ENCODE measurements around the gene CLDN9. TPM values are rescaled to one million over a fixed set of nuclear protein-coding genes. Genes with fewer than 3 reads are reported as not detected.

Gene CLDN9
- total and polyA plus RNA-seq, 9 of the 15 experiments (the other 6 are each of a cell fraction or from before 2014, with no cell fraction given) = 0.12 to 0.44 (median 0.22) TPM; not detected in 4

DNA sequence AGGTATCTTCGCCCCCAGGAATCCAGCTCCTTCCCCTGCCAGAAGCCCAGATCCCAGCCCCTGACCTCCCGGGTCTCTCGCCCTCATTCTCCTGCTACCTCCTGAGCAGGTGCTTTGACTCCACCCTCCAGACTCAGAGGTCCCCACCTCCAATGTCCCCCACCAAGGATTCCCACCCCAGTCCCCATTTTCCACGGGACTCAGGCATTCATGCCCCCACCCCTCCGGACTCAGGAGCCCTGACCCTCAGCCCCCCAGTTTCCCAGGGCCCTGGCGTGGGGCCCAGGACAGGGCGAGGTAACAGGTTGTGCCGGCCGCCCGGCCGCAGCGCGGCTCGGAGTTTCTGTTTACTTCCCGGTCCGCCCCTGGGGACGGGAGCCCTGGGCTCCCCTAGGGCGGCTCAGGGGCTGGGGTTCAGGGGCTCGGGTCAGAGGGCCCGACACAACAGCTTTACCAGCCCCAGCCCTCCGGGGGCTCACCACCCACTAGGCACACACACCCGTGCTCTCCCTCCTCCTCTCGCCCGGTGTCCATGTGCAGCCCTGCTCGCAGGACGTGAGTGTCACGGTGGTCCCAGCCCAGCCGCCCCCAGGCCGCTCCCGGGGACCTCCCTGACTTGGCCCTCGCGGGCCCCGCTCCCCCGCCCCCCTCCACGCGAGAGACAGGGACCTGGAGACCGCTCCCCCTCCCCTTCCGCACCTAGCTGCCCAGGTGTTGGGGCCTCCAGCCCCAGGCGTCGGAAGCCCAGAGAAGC, 23.4 kb downstream of the CLDN9 start:
- Histone ChIP-seq H3K4me2 (ENCODE audit: insufficient read depth, low read length) (no peak overlapping the region), H3K4me1 (replicated peaks in 1 of 2; ENCODE audit: control insufficient read depth in 2 of 2, insufficient read depth in 2 of 2, low read length in 2 of 2) (peaks cover 0 to 21% of the 10 kb centered on the region in 2 experiments; a peak in 4 of 5 replicates), H3K36me3 (ENCODE audit: control insufficient read depth, insufficient read depth, low read length) (no peaks in the 10 kb centered on the region), H3K27me3 (ENCODE audit: control insufficient read depth in 2 of 2, insufficient read depth in 2 of 2, low read length in 2 of 2) (peaks cover 56 to 78% of the 10 kb centered on the region in 2 experiments), H3K79me2 (ENCODE audit: control insufficient read depth, insufficient read depth, low read length) (no peaks in the 10 kb centered on the region), H4K20me1 (replicated peaks; ENCODE audit: control insufficient read depth, insufficient read depth, low read length) (peaks cover 11% of the 10 kb centered on the region), H2AFZ (ENCODE audit: low read depth, low read length) (no peak overlapping the region), H3K9me3 (replicated peaks; ENCODE audit: control insufficient read depth, insufficient read depth, low read depth, low read length) (no peaks in the 10 kb centered on the region), H3K27ac (ENCODE audit: extremely low read depth, low read depth, low read length) (no peak overlapping the region), H3K9ac (ENCODE audit: insufficient read depth in 1 of 2, low read depth in 2 of 2, low read length in 2 of 2) (peak overlapping the region in 1 of 2 experiments; percentile 71; a peak in 2 of 4 replicates), H3K4me3 (no peak overlapping the region), H3K9me1 (ENCODE audit: control insufficient read depth, insufficient read depth, low read length) (no peaks in the 10 kb centered on the region)
- POLR2A ChIA-PET = interaction anchor here (1.1 to 1.2 kb wide), 2 partner anchors 11 to 15 kb away, joined by 4 to 7 read pairs; no protein-coding TSS in a partner anchor
- no peak for ATAC-seq
- TF ChIP-seq GABPB2 (CRISPR knock-in tag; conservative IDR thresholded peaks at IDR 0.05) (no peak), ZNF263 (CRISPR knock-in tag; IDR thresholded peaks at IDR 0.05; ENCODE audit: borderline replicate concordance) (0 out of 2 replicates have a peak, but pooled peaks have one; percentile 19), ZBTB7A (IDR thresholded peaks at IDR 0.05; ENCODE audit: borderline replicate concordance, control insufficient read depth, low read depth, low read length) (0 out of 2 replicates have a peak, but pooled peaks have one; percentile 24)
- WGBS (ENCODE audit: insufficient coverage, low coverage, missing lambda C conversion rate) = 3% methylated on average over 15 of the region's 40 CpGs
- BruUV-seq (replicated peaks) = no TSS peak
- CTCF ChIA-PET (ENCODE audit: low intra/inter-chr PET ratio) = no interaction called here
- no peak for DNase-seq (ENCODE audit: extremely low read depth in 1 of 4, low spot score in 3 of 4)
- no peak for FAIRE-seq
- intact Hi-C loops (cut with micrococcal nuclease) (no loop called here), in situ Hi-C loops (cut with MboI) (no loop called here)

DNA sequence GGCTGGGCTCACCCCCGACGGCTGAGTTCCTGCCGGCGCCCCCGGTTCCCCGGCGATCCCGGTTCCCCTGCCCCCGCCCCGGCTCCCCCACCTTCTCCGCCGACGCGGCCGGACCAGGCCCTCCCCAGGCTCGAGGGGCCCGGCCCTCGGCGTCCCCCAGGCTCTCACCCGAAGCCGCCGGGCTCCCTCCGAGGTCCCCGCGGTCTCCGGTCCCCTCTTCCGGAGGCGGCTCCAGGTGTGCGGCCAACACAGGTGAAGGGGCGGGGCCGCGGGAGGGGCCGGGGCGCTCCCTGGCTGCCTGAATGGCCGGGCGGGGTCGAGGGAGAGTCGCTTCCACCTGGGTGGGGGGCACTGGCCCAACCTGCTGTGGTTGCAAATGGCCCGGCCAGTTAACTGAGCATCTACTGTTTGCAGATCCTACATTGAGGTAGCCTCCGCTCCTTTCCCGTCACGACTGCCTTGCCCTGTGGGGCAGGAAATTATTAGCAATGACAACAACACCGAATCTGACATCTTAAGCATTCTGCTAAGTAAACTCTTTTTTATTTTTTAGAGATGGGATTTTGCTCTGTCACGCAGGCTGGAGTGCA, 24.1 kb downstream of the CLDN9 start, which contains the start of gene BICDL2:
Gene BICDL2 (minus strand): TSS at position 219 of the 590 bp plus-strand sequence. CDS start 1,448 bp downstream, outside the sequence.
- ATAC-seq = no peak

More for the DNA sequence above, 24.1 kb downstream of the CLDN9 start, which contains the start of gene BICDL2:
- Histone ChIP-seq H3K27ac (ENCODE audit: extremely low read depth, low read depth, low read length) (no peak within 1 kb of the TSS), H2AFZ (ENCODE audit: low read depth, low read length) (no peak within 1 kb of the TSS), H3K4me3 (no peak within 1 kb of the TSS), H3K4me2 (ENCODE audit: insufficient read depth, low read length) (no peak within 1 kb of the TSS), H3K9me3 (replicated peaks; ENCODE audit: control insufficient read depth, insufficient read depth, low read depth, low read length) (no peaks in the 10 kb centered on the region), H3K36me3 (ENCODE audit: control insufficient read depth, insufficient read depth, low read length) (no peaks in the 10 kb centered on the region), H4K20me1 (replicated peaks; ENCODE audit: control insufficient read depth, insufficient read depth, low read length) (peaks cover 8% of the 10 kb centered on the region), H3K9ac (ENCODE audit: insufficient read depth in 1 of 2, low read depth in 2 of 2, low read length in 2 of 2) (peak within 1 kb of the TSS in 1 of 2 experiments; percentile 71; a peak in 2 of 4 replicates), H3K4me1 (replicated peaks in 1 of 2; ENCODE audit: control insufficient read depth in 2 of 2, insufficient read depth in 2 of 2, low read length in 2 of 2) (peaks cover 0 to 16% of the 10 kb centered on the region in 2 experiments; a peak in 3 of 5 replicates), H3K27me3 (ENCODE audit: control insufficient read depth in 2 of 2, insufficient read depth in 2 of 2, low read length in 2 of 2) (peaks cover 58 to 77% of the 10 kb centered on the region in 2 experiments), H3K9me1 (ENCODE audit: control insufficient read depth, insufficient read depth, low read length) (no peaks in the 10 kb centered on the region), H3K79me2 (ENCODE audit: control insufficient read depth, insufficient read depth, low read length) (no peaks in the 10 kb centered on the region)
- TF ChIP-seq MAFF (IDR thresholded peaks at IDR 0.05; ENCODE audit: low read length) (no peak), EZH2 (IDR thresholded peaks at IDR 0.05; ENCODE audit: borderline replicate concordance, low read depth, low read length) (peak; percentile 90; the same call in 1 of the 2 replicates)
- ChIA-PET POLR2A (no interaction called here), CTCF (ENCODE audit: low intra/inter-chr PET ratio) (no interaction called here)
- intact Hi-C loops (cut with micrococcal nuclease) (no loop called here), in situ Hi-C loops (cut with MboI) (no loop called here)
- WGBS (ENCODE audit: insufficient coverage, low coverage, missing lambda C conversion rate) = 3% methylated on average over 13 of the region's 44 CpGs
- DNase-seq (ENCODE audit: extremely low read depth in 1 of 4, low spot score in 3 of 4) (peak in 1 of 4 experiments; percentile 16), FAIRE-seq (no peak)
- BruUV-seq (replicated peaks) = no TSS peak
